Activated gamma-delta T cell treated with anti-CD3 and anti-CD28 coated beads, Interleukin-2, amount 50 U/mL, for 16 hours (primary cell): ENCODE measurements around the gene PLA2G4E.

Experiments
- DNase-seq: peaks from one replicate; pipeline ENCODE4 v3.0.0-alpha.2; 2020; ENCODE audit warnings: low read depth

The PLA2G4E gene, protein sequence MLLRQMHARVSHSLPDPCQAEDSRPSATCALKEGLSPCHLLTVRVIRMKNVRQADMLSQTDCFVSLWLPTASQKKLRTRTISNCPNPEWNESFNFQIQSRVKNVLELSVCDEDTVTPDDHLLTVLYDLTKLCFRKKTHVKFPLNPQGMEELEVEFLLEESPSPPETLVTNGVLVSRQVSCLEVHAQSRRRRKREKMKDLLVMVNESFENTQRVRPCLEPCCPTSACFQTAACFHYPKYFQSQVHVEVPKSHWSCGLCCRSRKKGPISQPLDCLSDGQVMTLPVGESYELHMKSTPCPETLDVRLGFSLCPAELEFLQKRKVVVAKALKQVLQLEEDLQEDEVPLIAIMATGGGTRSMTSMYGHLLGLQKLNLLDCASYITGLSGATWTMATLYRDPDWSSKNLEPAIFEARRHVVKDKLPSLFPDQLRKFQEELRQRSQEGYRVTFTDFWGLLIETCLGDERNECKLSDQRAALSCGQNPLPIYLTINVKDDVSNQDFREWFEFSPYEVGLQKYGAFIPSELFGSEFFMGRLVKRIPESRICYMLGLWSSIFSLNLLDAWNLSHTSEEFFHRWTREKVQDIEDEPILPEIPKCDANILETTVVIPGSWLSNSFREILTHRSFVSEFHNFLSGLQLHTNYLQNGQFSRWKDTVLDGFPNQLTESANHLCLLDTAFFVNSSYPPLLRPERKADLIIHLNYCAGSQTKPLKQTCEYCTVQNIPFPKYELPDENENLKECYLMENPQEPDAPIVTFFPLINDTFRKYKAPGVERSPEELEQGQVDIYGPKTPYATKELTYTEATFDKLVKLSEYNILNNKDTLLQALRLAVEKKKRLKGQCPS

DNA sequence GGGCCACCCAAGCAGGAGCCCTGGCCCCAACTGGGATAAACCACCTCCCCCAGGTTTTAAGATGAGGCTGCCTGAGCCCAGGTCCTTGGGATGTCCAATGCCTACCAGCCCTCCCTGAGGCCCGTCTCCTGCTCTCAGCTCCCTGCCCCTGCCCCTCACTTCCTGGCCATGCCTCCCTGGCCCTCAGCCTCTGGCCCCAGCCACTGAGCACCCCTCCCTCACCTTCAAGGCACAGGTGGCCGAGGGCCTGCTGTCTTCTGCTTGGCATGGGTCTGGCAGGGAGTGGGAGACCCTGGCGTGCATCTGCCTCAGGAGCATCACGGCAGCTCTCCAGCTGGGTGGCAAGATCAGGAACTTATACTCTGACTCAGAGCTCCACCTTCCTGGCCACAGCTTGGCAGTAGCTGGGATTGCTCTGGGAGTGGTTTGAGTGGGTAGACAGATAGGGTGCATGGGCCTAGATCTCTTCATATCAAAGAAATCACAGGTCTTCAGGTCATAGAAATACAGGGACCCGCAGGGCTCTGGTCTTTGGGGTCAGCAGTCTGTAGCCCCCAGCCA, at the start of gene PLA2G4E:
TSS of gene PLA2G4E (minus strand) at position 330 of the 561 bp plus-strand sequence. CDS start at position 318, 12 bp downstream.
- no peak for DNase-seq

DNA sequence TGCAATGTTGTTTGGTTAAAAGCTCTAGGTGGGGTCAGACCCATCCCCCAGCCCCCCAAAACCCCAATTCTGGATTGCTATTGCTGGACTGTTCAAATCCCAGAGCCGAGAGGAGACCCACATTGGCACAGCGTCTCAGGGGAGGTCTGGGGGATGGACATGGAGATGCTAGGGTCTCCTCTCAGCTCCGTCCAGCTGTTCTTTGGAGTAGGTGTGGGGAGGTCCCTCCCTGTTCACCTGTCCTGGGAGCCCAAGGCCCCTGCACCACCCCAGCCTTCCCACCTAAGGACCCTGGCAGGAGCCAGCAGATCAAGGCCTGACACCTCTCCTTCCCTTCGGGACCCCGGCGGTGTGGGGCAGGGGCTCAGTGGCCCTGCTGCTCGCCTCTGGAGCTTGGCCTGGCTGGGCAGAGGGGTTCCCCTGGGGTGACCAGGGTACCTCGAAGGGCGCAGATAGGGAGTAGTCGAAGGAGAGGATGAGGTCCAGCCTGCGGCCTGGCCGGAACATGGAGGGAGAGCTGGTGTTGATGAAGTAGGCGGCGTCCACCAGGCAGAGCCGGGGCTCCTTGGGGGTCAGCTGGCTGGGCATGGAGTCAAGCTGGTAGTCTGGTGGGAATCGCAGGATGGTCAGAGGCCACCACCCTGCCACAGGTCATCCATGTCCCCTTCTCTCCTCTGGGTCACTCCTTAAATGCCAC, 49.6 kb upstream of the PLA2G4E start:
- DNase-seq = no peak

DNA sequence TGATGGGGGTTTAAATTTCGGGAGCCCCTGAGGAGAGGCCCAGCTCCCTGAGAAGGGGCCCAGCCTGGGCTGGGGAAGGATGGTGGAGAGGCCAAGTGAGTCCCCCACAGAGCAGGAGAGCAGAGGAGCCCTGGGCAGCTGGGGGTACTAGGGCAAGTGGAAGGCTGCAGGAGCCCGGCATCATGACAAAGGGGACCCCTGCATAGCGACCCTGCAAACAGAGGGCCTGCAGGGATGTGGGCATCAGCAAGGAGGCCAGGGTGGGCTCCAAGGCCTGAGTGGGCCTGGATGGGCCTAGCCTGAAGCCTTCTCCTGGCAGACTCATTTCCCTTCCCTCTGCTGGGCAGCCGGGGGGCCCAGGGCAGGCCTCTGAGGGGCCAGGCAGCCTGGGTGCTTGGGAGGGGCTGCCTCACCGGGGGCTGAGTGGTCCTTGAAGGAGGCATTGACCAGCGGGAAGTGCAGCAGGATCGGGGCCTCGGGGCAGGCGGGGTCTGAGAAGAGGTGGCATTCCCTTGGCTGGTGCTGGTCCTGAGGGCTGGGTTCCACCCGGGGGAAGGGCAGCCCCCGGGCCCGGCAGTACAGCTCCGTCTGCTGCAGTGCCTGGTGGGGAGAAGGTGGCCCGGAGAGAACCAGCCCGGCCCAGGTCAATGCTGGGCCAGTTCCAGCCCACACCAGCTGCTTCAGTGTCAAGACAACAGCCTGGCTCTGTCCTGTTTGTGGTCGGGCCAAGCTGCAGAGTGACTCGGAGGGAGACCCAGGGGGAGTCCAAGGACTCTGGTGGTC, 48.8 kb upstream of the PLA2G4E start:
- DNase-seq = no peak

DNA sequence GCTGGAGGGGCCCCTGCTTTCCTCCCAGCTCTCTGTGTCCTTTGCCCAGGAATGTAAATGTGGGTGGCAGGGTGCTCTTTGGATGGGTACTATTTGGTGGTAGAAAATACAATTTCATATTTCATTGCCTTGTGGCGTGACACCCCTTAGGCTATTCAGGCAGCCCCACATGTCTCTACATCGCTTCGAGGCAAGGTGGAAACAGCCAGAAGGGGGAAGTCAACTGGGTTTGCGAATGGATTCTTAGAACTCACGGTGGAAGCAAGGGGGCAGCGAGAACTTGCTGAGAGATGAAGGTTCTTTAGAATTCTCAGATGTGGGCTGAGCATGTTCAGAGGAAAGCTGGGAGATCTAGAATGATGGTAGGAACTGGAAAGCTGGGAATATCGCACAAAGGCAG, 48.2 kb upstream of the PLA2G4E start:
- no peak for DNase-seq

DNA sequence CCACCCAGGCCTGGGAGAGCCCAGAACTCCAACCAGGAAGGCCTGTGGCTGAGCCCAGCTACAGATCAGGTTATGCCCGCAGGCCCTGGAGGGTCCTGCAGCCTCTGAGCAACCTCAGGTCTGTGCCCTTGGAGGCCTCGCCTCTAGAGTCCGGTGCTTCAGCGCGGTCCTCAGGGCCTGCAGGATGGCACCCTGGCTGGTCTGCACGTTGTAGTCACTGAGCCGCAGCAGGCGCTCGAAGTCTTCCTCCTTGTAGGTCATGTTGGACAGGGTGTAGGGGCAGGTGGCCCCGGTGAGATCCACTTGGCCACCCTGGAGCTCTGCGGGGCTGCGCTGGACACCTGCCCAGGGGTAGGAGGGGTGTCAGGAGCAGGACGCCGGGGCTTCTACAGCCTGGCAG, 47.8 kb upstream of the PLA2G4E start:
- DNase-seq = no peak

DNA sequence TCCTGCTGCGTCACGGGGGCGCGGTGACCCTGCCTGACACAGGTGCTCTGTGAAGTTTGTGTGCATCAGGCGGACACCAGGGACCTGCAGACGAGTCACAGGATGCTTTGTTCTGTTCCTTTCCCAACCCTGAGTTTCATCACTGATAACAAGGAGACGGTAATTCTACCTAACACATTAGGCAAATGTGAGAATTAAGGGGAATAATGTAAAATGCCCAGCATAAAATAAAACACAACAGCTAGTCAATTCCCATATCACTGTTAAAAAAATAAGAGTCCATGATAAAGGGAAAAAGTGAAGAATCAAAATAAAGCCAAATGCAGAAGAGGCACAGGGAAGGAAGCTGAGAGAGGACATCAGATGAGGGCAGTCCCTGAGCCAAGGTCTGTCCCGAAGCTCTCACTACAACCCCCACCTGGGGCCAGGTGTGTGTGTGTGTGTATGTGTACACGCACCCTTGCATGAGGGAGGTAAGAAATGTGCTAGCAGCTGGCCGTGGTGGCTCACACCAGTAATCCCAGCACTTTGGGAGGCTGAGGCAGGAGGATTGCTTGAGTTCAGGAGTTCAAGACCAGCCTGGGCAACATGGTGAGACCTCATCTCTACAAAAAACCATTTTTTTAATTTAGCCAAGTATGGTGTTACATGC, 46.0 kb upstream of the PLA2G4E start:
- DNase-seq = no peak

DNA sequence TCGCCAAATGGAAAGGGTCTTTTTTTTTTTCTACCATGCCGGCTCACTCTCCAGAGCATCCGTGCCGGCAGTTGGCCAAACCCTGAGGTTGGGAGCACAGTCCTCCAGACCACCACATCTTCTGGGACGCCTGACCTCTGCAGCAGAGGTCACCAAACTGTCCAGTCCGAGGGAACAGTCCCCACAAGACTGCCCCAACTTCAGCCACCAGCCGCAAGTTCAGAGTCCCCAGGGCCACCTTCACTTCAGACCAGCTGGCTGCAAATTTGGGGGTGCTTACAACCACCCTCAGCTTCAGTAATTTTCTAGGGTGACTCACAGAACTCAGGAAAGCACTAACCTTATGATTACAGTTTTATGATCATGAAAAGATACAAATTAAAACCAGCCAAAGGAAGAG, 44.6 kb upstream of the PLA2G4E start:
- DNase-seq = no peak

DNA sequence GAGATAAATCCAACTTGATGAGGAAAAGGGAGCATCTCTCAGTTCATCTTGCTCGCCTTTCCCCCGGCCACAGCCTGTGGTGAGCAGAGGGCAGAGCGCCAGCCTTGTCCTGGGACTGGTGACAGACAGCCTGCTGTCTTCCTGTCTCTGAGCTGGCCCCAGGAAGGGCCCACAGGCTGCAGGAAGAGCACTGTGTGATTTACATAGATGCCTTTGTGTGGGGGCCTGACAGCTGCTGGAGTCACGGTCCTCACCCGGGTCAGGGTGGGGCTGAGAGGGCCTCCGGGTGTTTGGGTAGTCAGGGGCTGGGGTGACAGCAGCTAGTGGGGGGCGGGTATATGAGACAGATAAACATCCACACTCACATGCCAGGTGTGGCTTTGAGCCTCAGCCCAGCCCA, 44.2 kb upstream of the PLA2G4E start:
- no peak for DNase-seq

DNA sequence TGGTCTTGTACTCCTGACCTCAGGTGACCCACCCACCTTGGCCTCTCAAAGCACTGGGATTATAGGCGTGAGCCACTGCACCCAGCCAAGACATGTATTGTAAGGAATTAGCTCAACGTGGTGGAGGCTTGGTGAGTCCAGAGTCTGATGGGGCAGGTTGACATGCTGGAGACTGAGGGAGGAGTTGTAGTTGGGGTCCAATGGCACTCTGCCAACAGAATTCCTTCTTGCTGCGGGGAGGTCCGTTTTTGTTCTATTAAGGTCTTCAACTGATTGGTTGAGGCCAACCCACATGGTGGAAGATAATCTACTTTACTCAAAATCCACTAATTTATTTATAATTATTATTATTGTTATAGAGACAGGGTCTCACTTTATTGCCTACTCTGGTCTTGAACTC, 43.4 kb upstream of the PLA2G4E start:
- no peak for DNase-seq

DNA sequence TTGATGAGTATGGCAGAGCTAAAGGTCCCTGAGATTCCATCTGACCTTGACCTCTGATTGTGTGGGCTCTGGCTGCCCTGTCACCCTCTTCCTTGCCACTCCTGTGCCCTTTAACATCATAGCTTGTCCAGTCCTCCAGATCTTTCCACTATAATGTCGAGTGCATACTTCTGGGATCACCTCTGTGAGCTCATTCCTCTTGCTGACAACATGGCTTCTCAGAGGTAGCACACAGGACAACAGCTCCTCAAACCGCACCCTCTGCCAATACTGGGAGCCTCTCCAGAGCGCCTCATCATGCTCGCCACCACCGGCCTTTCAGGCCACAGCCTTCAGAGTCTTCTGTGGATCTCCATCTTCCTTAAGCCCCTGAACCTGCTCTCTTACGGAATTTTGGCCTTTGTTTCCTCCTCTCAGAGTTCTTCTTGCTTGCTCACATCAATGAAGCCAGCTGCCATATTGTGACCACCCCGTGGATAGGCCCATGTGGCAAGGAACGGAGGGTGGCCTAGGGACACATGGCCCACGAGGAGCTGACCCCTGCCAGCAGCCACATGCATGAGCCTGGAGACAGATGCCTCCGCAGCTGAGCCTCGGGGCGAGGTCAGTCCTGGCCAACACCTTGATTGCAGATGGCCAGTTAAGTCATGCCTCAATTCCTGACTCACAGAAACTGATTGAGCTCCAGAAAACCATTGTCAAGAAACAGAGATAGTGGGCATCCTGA, 42.4 kb upstream of the PLA2G4E start:
- DNase-seq = no peak

DNA sequence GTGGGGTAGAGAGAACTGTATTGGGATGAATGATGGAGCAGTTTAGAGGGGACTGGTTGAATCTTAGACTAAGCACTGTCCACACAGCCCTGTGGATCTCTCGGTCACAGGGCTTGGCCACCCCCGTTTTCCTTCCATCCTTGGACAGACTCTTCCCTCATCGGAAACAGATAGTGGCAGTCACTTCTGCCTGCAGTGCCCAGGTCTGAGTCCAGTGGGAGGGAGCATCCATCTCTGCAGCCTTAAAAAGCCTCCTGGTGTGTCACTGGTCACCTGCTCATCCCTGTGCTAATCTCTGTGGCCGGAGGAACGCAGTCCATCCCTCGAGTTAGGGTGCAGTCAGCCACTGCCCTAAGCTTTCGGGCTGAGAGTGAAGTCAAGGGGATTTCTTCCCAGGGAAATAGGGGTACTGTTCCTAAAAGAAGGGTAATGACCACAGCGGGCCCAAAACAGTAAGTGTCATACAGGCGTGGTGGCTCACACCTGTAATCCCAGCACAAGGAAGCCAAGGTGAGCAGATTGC, 41.5 kb upstream of the PLA2G4E start:
- no peak for DNase-seq

DNA sequence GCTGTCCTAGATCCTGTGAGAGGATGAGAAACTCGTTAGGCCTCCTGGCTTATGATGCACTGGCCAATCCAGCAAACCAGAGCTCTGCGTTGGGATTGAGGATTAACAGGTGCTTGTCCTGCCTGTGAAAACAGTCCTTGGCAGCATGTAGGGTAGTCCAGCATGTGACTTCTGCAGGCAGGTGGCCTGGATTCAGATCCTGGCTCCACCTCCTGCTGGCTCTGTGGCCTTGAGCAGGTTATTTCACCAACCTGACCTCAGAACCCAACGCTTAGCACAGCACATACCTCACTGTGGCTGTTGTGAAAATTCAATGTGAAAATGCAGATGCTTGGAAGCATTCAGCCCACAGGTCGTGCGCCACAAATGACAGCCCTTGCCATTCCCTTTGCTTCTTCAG, 40.0 kb upstream of the PLA2G4E start:
- no peak for DNase-seq

DNA sequence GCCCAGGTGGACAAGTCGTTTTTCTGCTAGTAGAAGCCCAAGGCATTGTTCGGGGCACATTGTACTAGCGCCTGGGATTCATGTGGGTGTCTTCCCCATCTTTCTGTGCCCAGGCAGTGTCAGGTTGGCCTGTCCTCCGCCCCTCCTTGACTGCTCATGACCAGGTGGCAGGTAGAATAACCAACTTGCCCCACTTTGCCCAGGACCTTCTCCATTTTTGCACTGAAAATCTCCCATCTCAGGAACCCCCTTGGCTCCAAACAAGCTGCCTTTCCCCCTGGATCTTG, 39.6 kb upstream of the PLA2G4E start:
- no peak for DNase-seq

DNA sequence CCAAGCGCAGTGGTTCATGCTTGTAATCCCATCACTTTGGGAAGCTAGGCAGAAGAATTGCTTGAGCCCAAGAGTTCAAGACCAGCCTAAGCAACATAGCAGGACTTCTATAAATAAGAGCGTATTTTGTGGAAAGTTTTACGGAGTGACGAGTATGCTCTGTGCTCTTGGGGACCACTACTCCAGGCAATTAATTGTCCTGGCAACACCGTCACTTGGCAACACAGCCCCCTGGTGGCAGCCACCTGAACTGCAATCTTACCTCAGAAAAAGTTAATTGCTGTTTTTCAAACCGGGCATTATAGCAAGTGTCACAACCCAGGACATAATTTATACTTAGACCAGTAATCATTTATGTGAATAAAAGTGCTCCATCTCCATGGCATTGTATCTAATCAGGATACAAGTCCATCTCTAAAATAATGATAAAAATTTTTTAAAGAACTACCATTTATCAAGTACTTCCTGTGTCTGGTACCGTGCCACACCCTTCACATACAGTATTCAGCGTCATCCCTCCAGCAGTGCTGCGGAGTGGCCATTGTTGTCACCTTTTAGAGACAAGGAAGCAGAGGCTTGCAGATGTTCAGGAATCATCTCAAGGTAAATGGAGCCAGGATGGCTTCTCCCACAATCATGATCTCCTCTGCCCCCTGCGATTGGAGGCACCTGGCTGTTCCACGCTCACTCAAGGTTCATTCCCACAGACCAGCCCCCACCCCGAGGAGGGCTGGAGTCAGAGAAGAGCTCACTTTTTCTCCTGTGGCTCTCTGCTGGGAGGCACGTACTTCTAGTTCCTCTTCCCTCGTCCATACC, 39.0 kb upstream of the PLA2G4E start:
- DNase-seq = peak; percentile 58

DNA sequence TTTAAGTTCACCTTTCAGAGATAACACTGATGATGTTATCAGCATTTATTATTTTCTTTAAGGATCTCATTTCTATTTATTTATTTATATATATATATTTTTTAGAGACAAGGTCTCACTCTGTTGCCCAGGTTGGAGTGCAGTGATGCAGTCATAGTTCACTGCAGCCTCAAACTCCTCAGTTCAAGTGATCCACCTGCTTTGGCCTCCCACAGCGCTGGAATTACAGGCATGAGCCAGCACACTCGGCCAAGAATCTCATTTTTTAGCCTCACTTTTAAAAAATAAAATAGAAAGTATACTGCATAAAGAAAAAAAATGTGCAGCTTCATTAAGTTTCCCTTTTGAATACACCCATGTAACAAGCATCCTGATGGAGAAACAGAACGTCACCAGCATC, 37.9 kb upstream of the PLA2G4E start:
- DNase-seq = no peak

DNA sequence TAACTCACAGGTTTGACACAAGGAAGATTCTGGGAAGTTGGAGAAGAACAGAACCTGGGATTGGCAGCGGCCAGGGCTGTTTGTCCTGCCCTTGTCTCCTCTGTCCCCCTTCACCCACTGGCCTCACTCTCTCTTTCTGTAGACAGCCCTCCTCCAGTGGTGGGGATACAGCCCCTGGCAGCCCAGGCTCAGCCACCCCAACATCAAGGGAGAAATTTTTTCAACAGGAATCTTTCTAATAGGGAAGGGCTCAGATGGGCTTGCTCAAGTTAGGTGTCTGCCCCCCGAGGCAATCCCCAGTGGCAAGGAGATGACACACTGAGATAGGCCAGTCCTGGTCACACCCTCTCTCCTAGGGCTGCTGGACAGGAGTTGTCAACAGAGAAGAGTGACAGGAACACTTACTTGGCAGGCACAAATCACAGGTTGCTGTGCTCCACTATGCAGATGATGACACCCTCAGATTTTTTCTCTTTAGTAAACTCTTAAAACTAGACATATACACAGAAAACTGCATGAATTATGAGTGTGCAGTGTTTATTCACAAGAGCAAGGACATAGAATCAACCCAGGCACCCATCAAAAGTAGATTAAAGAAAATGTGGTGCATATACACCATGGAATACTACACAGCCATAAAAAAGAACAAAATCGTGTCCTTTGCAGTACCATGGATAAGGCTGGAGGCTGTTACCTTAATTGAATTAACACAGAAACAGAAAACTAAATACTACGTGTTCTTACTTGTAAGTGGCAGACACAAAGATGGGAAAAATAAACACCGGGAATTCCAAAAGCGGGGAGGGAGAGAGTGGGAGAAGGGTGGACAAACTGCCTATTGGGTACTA, 37.2 kb upstream of the PLA2G4E start:
- no peak for DNase-seq

DNA sequence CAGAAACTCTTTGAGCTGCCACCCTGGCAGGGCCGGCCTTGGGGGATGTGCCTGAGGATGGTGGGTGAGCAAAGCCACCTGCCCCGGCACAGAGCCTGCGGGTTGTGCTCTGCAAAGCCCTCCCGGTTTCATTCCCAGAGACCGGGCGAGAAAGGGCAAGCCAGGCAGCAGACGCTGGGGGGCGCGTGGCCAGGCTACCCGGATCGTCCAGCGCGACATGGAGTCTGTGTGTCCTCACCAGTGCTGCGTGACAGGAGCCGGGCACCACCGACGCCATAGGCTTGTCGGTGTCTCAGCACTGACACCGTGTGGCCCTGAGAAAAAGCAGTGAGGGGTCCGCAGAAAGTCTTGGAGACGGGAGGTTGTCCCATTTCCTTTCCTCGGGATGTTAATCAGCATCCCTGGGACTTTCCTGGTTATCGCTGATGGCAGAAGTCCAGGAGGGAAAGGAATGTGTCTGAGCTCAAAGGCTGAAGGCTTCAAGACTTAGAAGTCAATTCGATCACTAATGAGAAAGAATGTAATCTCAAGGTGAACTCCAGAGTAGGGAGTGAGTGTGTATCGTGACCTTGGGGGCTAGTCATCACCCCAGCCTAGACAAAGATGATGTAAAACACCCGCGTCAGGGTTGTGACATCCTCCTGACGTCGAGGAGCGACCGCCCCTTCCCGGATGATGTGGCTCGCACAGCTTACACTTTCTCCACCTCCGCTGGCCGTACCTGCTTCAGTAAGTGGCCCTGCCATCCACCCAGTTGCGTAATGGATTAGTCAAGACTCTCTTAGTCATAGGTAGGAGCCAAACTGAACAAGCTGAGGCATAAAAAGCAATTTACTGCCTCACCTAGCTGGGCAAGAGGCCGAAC, 36.3 kb upstream of the PLA2G4E start:
- peak; percentile 24 for DNase-seq

DNA sequence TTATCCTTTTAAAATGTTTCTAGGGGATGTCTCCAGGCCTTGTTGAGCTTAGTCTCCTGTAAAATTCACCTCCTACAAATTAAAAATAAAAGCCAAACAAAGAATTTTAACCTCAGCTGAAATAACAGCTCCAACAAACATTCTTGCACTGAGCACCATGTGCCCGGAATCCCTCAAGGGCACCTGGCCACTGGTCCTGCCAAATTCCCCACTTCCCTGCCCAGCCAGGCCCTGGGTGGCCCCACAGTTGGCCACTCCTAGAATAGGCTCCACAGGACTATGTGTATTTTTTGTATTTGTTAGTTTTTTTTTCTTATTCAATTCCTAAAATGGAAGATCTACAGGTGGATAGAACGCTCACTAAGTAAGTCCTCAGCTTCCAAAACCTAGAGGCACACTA, 33.1 kb upstream of the PLA2G4E start:
- no peak for DNase-seq
